ENCODE data around the gene ZNF564. TPM values are rescaled to one million over a fixed set of nuclear protein-coding genes. Genes with fewer than 3 reads are reported as not detected.

Gene ZNF564
- total and polyA plus RNA-seq, 2 of the 8 experiments (the other 6 are each of a cell fraction or from before 2014, with no cell fraction given): 0.89 to 10.4 TPM

DNA sequence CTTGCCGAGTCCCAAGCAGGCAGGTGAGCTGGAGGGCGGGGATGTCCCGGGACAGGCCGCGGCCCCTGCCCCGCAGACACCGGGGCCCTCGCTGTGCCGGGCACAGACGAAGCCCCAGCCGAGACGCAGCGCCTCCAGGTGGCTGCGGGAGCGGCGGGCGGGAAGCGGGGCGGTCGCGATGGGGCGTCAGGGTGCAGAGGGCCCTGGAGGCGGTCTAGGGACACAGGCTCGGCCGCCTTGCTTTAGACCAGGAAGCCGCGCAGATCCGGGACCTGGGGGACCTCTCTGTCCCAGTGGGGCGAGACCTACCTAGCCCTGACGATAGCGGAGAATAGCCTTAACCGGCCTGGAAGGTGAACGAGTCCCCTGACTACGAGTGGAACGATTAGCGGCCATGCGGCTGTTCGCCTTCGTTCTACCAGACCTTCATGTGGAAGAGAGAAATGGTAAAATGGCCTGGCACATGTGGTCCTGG is 4.2 kb upstream of the ZNF564 start:
- Histone ChIP-seq H3K79me1 (ENCODE audit: low read depth, low read length) (no peaks in the 10 kb centered on the region; the same call in 1 of the 2 replicates), H3K79me2 (ENCODE audit: control insufficient read depth in 1 of 2, insufficient read depth in 2 of 2, low read length in 2 of 2) (peaks cover 0 to 2% of the 10 kb centered on the region in 2 experiments; a peak in 1 of 4 replicates), H3K27me3 (replicated peaks in 1 of 4; ENCODE audit: control insufficient read depth in 3 of 4, extremely low read depth in 1 of 4, insufficient read depth in 3 of 4, low read length in 3 of 4) (no peaks in the 10 kb centered on the region; a peak in 1 of 7 replicates), H3K4me3 (ENCODE audit: extremely low read depth in 1 of 4, insufficient read depth in 2 of 4, low read depth in 3 of 4, low read length in 4 of 4) (peak overlapping the region in 1 of 4 experiments; percentile 8; a peak in 2 of 8 replicates), H3K9me3 (ENCODE audit: insufficient read depth in 2 of 2, low read depth in 1 of 2, low read length in 1 of 2) (no peaks in the 10 kb centered on the region), H3K18ac (ENCODE audit: extremely low read depth, low read length) (peak overlapping the region; percentile 48), H3K4me2 (ENCODE audit: insufficient read depth in 1 of 2, low read depth in 2 of 2, low read length in 2 of 2) (peak overlapping the region; percentile 36 to 56; a peak in 3 of 4 replicates), H3K4ac (replicated peaks; ENCODE audit: insufficient read length, low read depth, low read length) (no peak overlapping the region), H4K20me1 (replicated peaks in 1 of 2; ENCODE audit: control insufficient read depth in 1 of 2, insufficient read depth in 2 of 2, low read length in 2 of 2) (no peaks in the 10 kb centered on the region), H4K8ac (ENCODE audit: extremely low read depth, insufficient read depth, low read length) (peak overlapping the region; percentile 72; the same call in 1 of the 2 replicates), H3K23ac (ENCODE audit: insufficient read length) (no peak overlapping the region), H3K23me2 (ENCODE audit: low read depth, low read length) (no peaks in the 10 kb centered on the region; the same call in 1 of the 2 replicates), H3K4me1 (replicated peaks in 1 of 4; ENCODE audit: control insufficient read depth in 3 of 4, insufficient read depth in 4 of 4, low read length in 3 of 4) (no peaks in the 10 kb centered on the region; a peak in 1 of 7 replicates), H2BK12ac (ENCODE audit: low read depth, low read length) (peak overlapping the region; percentile 60; the same call in 1 of the 2 replicates), H2AK5ac (ENCODE audit: low read depth, low read length) (no peak overlapping the region), H3K27ac (ENCODE audit: low read depth, low read length) (no peak overlapping the region), H3K14ac (ENCODE audit: insufficient read length) (no peak overlapping the region), H3K56ac (replicated peaks; ENCODE audit: insufficient read length, low read depth, low read length) (no peak overlapping the region), H2BK120ac (replicated peaks; ENCODE audit: low read depth, low read length) (no peak overlapping the region), H2BK20ac (ENCODE audit: low read length) (no peak overlapping the region), H4K5ac (ENCODE audit: insufficient read length, low read depth, low read length) (no peak overlapping the region), H2BK15ac (ENCODE audit: low read length) (no peak overlapping the region), H2BK5ac (ENCODE audit: low read depth, low read length) (no peak overlapping the region), H3K36me3 (ENCODE audit: control insufficient read depth in 2 of 4, insufficient read depth in 4 of 4, low read length in 3 of 4) (no peaks in the 10 kb centered on the region), H3K9ac (replicated peaks in 1 of 4; ENCODE audit: extremely low read depth in 1 of 4, low read depth in 3 of 4, low read length in 3 of 4) (no peak overlapping the region), H2AFZ (ENCODE audit: low read length) (peak overlapping the region; percentile 86), H4K91ac (replicated peaks; ENCODE audit: insufficient read length, low read length) (no peak overlapping the region)
- POLR2A ChIA-PET (ENCODE audit: partially characterized antibody): interaction anchor here (0.9 kb wide), 1 partner anchor 115 kb away, joined by 3 read pairs; the partner anchor contains the start of gene ZNF443
- DNase-seq (ENCODE audit: low read depth in 1 of 2, low spot score in 2 of 2) (peak; percentile 53 to 77), FAIRE-seq (no peak)
- CTCF ChIA-PET (ENCODE audit: partially characterized antibody): interaction anchor here (0.5 to 1.8 kb wide), 2 partner anchors 10 to 243 kb away, joined by 3 to 4 read pairs; no protein-coding TSS in a partner anchor
- WGBS, 2 experiments (ENCODE audit: extremely low coverage in 1 of 2, insufficient coverage in 1 of 2, insufficient read length in 1 of 2, insufficient replicate concordance in 2 of 2, low coverage in 1 of 2, low lambda C conversion rate in 2 of 2, missing lambda C conversion rate in 1 of 2): 38% methylated on average over 33 of the region's 39 CpGs; no CpG with 5 or more reads in 1 of the 2 experiments
- TF ChIP-seq EZH2 (IDR thresholded peaks at IDR 0.05; ENCODE audit: low read depth, low read length, severe bottlenecking): no peak
- no peak for TF ChIP-seq CTBP2 (IDR thresholded peaks at IDR 0.05; ENCODE audit: borderline replicate concordance, insufficient read depth, insufficient read length, low read length)
- no peak for TF ChIP-seq EP300 (IDR thresholded peaks at IDR 0.05; ENCODE audit: borderline replicate concordance in 1 of 2, low read depth in 2 of 2, low read length in 2 of 2)
- peak; percentile 71 to 74 (median 73) for TF ChIP-seq CTCF (IDR thresholded peaks at IDR 0.05; ENCODE audit: control extremely low read depth in 1 of 3, insufficient read depth in 1 of 3, low read depth in 1 of 3, low read length in 3 of 3)
- 0 out of 2 replicates have a peak, but pooled peaks have one; percentile 60 for TF ChIP-seq RBBP5 (IDR thresholded peaks at IDR 0.05; ENCODE audit: borderline replicate concordance, low read depth, low read length)
- no peak for TF ChIP-seq CBX8 (IDR thresholded peaks at IDR 0.05; ENCODE audit: borderline replicate concordance, low read depth, low read length)
- no peak for TF ChIP-seq SP1 (IDR thresholded peaks at IDR 0.05; ENCODE audit: low read depth, low read length)
- TF ChIP-seq KDM5A (IDR thresholded peaks at IDR 0.05; ENCODE audit: low read length): no peak
- no peak for TF ChIP-seq NANOG (IDR thresholded peaks at IDR 0.05; ENCODE audit: insufficient read depth, low read depth, low read length, poor library complexity, severe bottlenecking)
